SK-N-SH (cell line): Measurements from ENCODE around the gene EBP.

Experiments used
- EZH2phosphoT487 ChIP-seq: fragments of 200-600 bp; sonication (generic); IDR thresholded peaks from 2 replicates; pipeline ENCODE4 v1.6.1; 2017; ENCODE audit warnings: low read depth, mixed run types, mild to moderate bottlenecking, antibody characterized with exemption, moderate library complexity, borderline replicate concordance
- RAD21 ChIP-seq: IDR thresholded peaks from 2 replicates; pipeline ENCODE4 v1.6.1; 2012; ENCODE audit warnings: mild to moderate bottlenecking, low read length
- SMC3 ChIP-seq: IDR thresholded peaks from 2 replicates; pipeline ENCODE4 v1.6.1; 2012; ENCODE audit warnings: low read depth, low read length, improper control_type of control experiment
- TF ChIP-seq, protein P1 (sequence below): IDR thresholded peaks from 2 replicates; pipeline ENCODE4 v1.6.1; 2012; ENCODE audit warnings: mild to moderate bottlenecking, low read depth, low read length, moderate library complexity

DNA sequence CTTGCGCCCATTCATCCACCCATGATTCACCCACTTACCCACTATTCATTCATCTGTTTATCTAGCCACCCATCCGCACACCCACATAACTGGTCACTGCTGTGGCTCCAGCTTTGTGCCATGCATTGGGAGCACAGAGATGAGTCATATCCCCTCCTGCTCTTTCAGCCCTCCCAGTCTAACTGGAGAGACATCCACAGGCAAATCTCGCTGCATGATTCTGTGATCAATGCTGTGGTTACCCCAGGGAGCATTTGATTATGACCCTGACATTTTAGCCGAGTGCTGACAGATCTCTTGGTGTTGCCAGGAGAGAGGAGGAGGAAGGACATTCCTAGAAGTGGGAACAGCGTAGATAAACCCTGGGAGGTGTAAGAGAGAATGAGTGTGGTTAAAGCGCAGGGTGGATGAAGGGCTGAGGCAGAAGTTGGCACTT is 23.2 kb upstream of the EBP start:
- TF ChIP-seq RAD21, result no peak
- TF ChIP-seq EZH2phosphoT487, result no peak
- no peak for TF ChIP-seq SMC3
- TF ChIP-seq, protein P1, sequence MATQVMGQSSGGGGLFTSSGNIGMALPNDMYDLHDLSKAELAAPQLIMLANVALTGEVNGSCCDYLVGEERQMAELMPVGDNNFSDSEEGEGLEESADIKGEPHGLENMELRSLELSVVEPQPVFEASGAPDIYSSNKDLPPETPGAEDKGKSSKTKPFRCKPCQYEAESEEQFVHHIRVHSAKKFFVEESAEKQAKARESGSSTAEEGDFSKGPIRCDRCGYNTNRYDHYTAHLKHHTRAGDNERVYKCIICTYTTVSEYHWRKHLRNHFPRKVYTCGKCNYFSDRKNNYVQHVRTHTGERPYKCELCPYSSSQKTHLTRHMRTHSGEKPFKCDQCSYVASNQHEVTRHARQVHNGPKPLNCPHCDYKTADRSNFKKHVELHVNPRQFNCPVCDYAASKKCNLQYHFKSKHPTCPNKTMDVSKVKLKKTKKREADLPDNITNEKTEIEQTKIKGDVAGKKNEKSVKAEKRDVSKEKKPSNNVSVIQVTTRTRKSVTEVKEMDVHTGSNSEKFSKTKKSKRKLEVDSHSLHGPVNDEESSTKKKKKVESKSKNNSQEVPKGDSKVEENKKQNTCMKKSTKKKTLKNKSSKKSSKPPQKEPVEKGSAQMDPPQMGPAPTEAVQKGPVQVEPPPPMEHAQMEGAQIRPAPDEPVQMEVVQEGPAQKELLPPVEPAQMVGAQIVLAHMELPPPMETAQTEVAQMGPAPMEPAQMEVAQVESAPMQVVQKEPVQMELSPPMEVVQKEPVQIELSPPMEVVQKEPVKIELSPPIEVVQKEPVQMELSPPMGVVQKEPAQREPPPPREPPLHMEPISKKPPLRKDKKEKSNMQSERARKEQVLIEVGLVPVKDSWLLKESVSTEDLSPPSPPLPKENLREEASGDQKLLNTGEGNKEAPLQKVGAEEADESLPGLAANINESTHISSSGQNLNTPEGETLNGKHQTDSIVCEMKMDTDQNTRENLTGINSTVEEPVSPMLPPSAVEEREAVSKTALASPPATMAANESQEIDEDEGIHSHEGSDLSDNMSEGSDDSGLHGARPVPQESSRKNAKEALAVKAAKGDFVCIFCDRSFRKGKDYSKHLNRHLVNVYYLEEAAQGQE, result no peak
